ENCODE data around the gene CSNK1E. TPM values are rescaled to one million over a fixed set of nuclear protein-coding genes. Genes with fewer than 3 reads are reported as not detected.

CSNK1E gene
- total and polyA plus RNA-seq, 10 of the 15 experiments (the other 5 are each of a cell fraction or from before 2014, with no cell fraction given): 5.9 to 107 (median 64.9) TPM

- peak overlapping the region; percentile 90 for H3K4me3 ChIP-seq
- no peaks in the 10 kb centered on the region for H3K9me3 ChIP-seq (replicated peaks; ENCODE audit: control insufficient read depth, insufficient read depth, low read length)
- ChIA-PET SMC1A (ENCODE audit: uncharacterized antibody, unreplicated experiment) (no interaction called here), POLR2A (interaction anchor here (1.1 kb wide), 1 partner anchor 11 kb away, joined by 3 read pairs; no protein-coding TSS in a partner anchor), CTCF (interaction anchor here (4.2 kb wide), 1 partner anchor 12 kb away, joined by 26 read pairs; no protein-coding TSS in a partner anchor), RAD21 (ENCODE audit: unreplicated experiment) (interaction anchor here (0.6 to 1.2 kb wide), 4 partner anchors 11 to 91 kb away, joined by 3 read pairs; partner anchors contain the start of gene PLA2G6)
- peak overlapping the region; percentile 83 for H3K4me2 ChIP-seq (ENCODE audit: control insufficient read depth, insufficient read depth)
- WGBS (ENCODE audit: insufficient coverage, insufficient replicate concordance, low lambda C conversion rate, missing lambda C conversion rate): 20% methylated on average over 24 of the region's 26 CpGs
- peak overlapping the region; percentile 99 for H2AFZ ChIP-seq (ENCODE audit: control insufficient read depth, low read depth, low read length)
- H3K27me3 ChIP-seq (replicated peaks in 1 of 2; ENCODE audit: control insufficient read depth in 2 of 2, insufficient read depth in 2 of 2, low read length in 1 of 2): no peaks in the 10 kb centered on the region
- ATAC-seq (peak; percentile 9; the same call in 2 of the 3 replicates), DNase-seq (ENCODE audit: low read depth, low spot score) (no peak), FAIRE-seq (no peak)
- BruUV-seq (replicated peaks): no TSS peak
- H3K27ac ChIP-seq (ENCODE audit: control insufficient read depth, insufficient read depth): peak overlapping the region; percentile 78
- intact Hi-C loops (cut with micrococcal nuclease; ENCODE audit: unreplicated experiment) (no loop called here), in situ Hi-C loops (cut with MboI) (no loop called here)
- H3K36me3 ChIP-seq (ENCODE audit: control insufficient read depth in 2 of 2, insufficient read depth in 2 of 2, low read length in 1 of 2): no peaks in the 10 kb centered on the region; a peak in 1 of 4 replicates
- no peaks in the 10 kb centered on the region for H4K20me1 ChIP-seq (ENCODE audit: control insufficient read depth, insufficient read depth)
- no peak for TF ChIP-seq SRF (IDR thresholded peaks at IDR 0.05; ENCODE audit: low read depth in 2 of 2, low read length in 2 of 2)
- TF ChIP-seq EED (IDR thresholded peaks at IDR 0.05; ENCODE audit: low read depth): no peak
- peak; percentile 93 for TF ChIP-seq MLLT1 (IDR thresholded peaks at IDR 0.05)
- no peak for TF ChIP-seq TARDBP (IDR thresholded peaks at IDR 0.05; ENCODE audit: borderline replicate concordance)
- no peak for TF ChIP-seq SUPT20H (IDR thresholded peaks at IDR 0.05; ENCODE audit: borderline replicate concordance, control insufficient read depth, low read depth, low read length)
- TF ChIP-seq CREM (IDR thresholded peaks at IDR 0.05; ENCODE audit: low read depth): peak; percentile 12; the same call in 1 of the 2 replicates
- TF ChIP-seq ZBTB40 (IDR thresholded peaks at IDR 0.05; ENCODE audit: borderline replicate concordance): peak; percentile 59
- peaks cover 10% of the 10 kb centered on the region for H3K79me2 ChIP-seq (ENCODE audit: control insufficient read depth, insufficient read depth, low read length)
- H3K4me1 ChIP-seq (ENCODE audit: control insufficient read depth, insufficient read depth, low read length): peaks cover 22% of the 10 kb centered on the region
- peak overlapping the region; percentile 88 for H3K9ac ChIP-seq (ENCODE audit: control insufficient read depth, insufficient read depth, low read length)
Observed at GRCh38 chr22:38273135-38273826, 44.0 kb downstream of the CSNK1E start.
